ENCODE results near the gene ESYT2.
"Not testable (repeated sequence)": the region's sequence is repeated elsewhere in the genome, so short reads cannot be mapped to it uniquely, and the experiment has no call there.

Gene ESYT2

GRCh38 chr7:158829342-158830210 is at the start of gene ESYT2:
ESYT2 (minus strand) TSS chr7:158829509; CDS start chr7:158829418, 91 bp downstream.
- DNase-seq, result peak; percentile 78

- DNase-seq, result not testable (repeated sequence)
These were observed 49.1 kb upstream of the ESYT2 start for GRCh38 chr7:158878151-158879079.

GRCh38 chr7:158876984-158877383 is 47.7 kb upstream of the ESYT2 start:
- no peak for DNase-seq

GRCh38 chr7:158869876-158870275 is 40.6 kb upstream of the ESYT2 start:
- no peak for DNase-seq

GRCh38 chr7:158868764-158869410 is 39.6 kb upstream of the ESYT2 start:
- DNase-seq, result peak; percentile 93

- DNase-seq, result no peak
These were observed 38.1 kb upstream of the ESYT2 start for GRCh38 chr7:158867214-158867984.

- DNase-seq, result no peak
These were observed 36.7 kb upstream of the ESYT2 start for GRCh38 chr7:158865977-158866376.

GRCh38 chr7:158865462-158865922 is 36.2 kb upstream of the ESYT2 start:
- DNase-seq, result no peak

GRCh38 chr7:158864833-158865232 is 35.5 kb upstream of the ESYT2 start:
- no peak for DNase-seq

- no peak for DNase-seq
These were observed 35.2 kb upstream of the ESYT2 start for GRCh38 chr7:158864507-158864820.

- no peak for DNase-seq
These were observed 34.5 kb upstream of the ESYT2 start for GRCh38 chr7:158863611-158864506.

- DNase-seq, result peak; percentile 22
These were observed 33.8 kb upstream of the ESYT2 start for GRCh38 chr7:158862985-158863610.

- no peak for DNase-seq
These were observed 32.8 kb upstream of the ESYT2 start for GRCh38 chr7:158861936-158862704.

GRCh38 chr7:158861004-158861787 is 31.9 kb upstream of the ESYT2 start:
- DNase-seq, result no peak

GRCh38 chr7:158860394-158860793 is 31.1 kb upstream of the ESYT2 start:
- no peak for DNase-seq

GRCh38 chr7:158858592-158859503 is 29.5 kb upstream of the ESYT2 start:
- no peak for DNase-seq

- DNase-seq, result no peak
These were observed 27.8 kb upstream of the ESYT2 start for GRCh38 chr7:158856883-158857668.

Data from NCI-H2171 treated with DMSO at 0.1 percent for 48 hours (cell line).